Measurements from ENCODE around the gene PRL. TPM values are rescaled to one million over a fixed set of nuclear protein-coding genes. Genes with fewer than 3 reads are reported as not detected.

The PRL gene
- total and polyA plus RNA-seq, 11 donors: not detected

DNA sequence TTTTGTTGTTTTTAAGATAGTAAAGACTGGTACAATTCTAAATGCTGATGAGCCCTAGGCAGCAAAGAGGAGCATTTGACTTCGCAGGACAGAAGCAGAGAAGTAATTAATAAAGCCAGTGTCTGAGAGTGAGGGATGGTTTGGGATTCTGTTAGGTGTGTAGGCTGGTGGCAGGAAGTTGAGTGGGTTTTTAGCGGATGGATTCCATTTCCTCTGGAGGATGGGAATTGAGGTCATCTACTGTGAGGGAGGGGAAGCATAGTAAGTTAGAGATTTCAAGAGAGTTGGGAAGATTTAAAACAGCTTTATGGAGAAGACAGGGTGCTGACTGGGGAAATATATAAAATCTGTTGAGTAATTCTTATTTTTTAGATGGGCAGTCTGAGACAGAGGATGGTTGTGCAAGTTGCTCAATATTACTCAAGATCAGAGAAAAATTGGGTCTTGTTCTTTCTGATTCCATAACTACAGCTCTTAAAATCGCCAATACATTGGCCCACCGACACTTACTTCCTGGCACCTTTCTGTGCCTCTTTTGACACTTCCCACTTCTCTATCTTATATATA, 48.8 kb downstream of the PRL start:
- H3K9me3 ChIP-seq: peaks cover 0 to 2% (median 0%) of the 10 kb centered on the region in 12 donors
- WGBS, 4 donors: 70 to 78% (median 76%) methylated on average over 4 of the region's 4 CpGs
- H3K27me3 ChIP-seq: no peaks in the 10 kb centered on the region
- H3K4me3 ChIP-seq: no peak overlapping the region
- peak in 1 of 4 donors; percentile 45 for ATAC-seq
- H3K36me3 ChIP-seq: no peaks in the 10 kb centered on the region
- no peak for DNase-seq
- intact Hi-C loops (cut with DNase I): no loop called here
- peak overlapping the region in 2 of 12 donors; percentile 27 to 46 for H3K27ac ChIP-seq
- peaks cover 0 to 17% (median 0%) of the 10 kb centered on the region in 12 donors for H3K4me1 ChIP-seq
- no peak for TF ChIP-seq CTCF (IDR thresholded peaks at IDR 0.05)
- TF ChIP-seq POLR2A (IDR thresholded peaks at IDR 0.05): no peak

GRCh38 chr6:22240025-22240424, 56.8 kb downstream of the PRL start:
- H3K27ac ChIP-seq: no peak overlapping the region
- H3K4me1 ChIP-seq: no peaks in the 10 kb centered on the region
- DNase-seq (no peak), ATAC-seq (no peak)
- H3K4me3 ChIP-seq: no peak overlapping the region
- no peak for TF ChIP-seq POLR2A (IDR thresholded peaks at IDR 0.05)
- TF ChIP-seq CTCF (IDR thresholded peaks at IDR 0.05): no peak
- H3K9me3 ChIP-seq: peaks cover 0 to 6% (median 0%) of the 10 kb centered on the region in 12 donors
- intact Hi-C loops (cut with DNase I): no loop called here
- no peaks in the 10 kb centered on the region for H3K27me3 ChIP-seq
- 0 to 2% (median 0%) methylated on average over 1 of the region's 1 CpG for WGBS, 4 donors
- no peaks in the 10 kb centered on the region for H3K36me3 ChIP-seq

DNA sequence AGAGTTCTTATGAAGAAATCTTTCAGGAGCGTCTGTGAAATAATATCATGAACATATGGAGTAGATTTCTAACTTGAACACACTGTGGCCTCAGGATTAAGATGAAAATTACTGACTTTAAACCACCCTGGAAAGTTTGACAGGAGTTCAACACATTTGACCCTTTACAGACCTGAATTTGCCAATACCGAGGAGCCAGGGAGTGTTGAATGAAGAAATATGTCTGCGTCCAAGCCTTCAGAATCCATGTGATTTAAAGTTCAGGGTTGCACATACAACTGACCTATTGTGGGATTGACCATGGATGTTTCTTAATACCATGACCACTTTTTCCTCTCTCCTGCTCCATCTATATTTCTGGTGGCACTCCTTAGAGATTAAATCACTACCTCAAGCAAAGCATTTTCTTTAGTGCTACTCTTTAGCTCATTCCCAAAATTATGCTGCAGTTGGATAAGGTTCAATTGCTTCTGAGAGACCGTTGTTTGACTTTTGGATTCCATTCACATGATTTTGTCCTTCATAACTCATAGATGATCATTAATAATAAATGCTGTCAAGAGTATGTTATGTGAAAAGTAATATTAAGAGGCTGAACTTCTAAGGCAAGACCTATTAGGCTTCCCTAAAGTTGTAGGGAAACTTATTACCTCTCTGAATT, 57.4 kb downstream of the PRL start:
- intact Hi-C loops (cut with DNase I): no loop called here
- Histone ChIP-seq H3K9me3 (peaks cover 0 to 6% (median 0%) of the 10 kb centered on the region in 12 donors), H3K27ac (no peak overlapping the region), H3K27me3 (no peaks in the 10 kb centered on the region), H3K36me3 (no peaks in the 10 kb centered on the region), H3K4me1 (no peaks in the 10 kb centered on the region), H3K4me3 (no peak overlapping the region)
- no peak for DNase-seq
- TF ChIP-seq POLR2A (IDR thresholded peaks at IDR 0.05) (no peak), CTCF (IDR thresholded peaks at IDR 0.05) (no peak)
- 61 to 68% (median 64%) methylated on average over 4 of the region's 4 CpGs for WGBS, 4 donors
- ATAC-seq: no peak

DNA sequence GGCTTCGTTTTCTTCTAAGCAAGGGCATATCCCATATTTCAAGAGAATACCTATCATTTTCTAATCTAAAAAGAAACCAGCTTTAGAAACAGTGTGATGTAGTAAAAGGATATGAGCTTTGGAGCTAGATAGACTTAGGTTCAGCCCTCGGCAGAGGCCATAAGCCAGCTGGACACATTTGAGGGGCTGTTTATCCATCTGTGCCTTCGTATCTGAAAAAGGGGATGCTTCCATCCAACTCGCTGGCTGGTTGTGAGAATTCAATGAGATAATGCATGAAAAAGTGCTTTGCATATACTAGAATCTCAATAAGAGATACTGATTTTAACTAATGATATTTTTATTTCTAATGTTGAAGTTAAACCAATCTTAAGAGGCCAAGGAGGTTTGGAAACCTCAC, 58.0 kb downstream of the PRL start:
- no peaks in the 10 kb centered on the region for H3K36me3 ChIP-seq
- H3K27me3 ChIP-seq: no peaks in the 10 kb centered on the region
- DNase-seq (no peak), ATAC-seq (no peak)
- intact Hi-C loops (cut with DNase I): no loop called here
- peaks cover 0 to 6% (median 0%) of the 10 kb centered on the region in 12 donors for H3K9me3 ChIP-seq
- H3K4me1 ChIP-seq: no peaks in the 10 kb centered on the region
- TF ChIP-seq POLR2A (IDR thresholded peaks at IDR 0.05): no peak
- TF ChIP-seq CTCF (IDR thresholded peaks at IDR 0.05): no peak
- no peak overlapping the region for H3K4me3 ChIP-seq
- WGBS, 4 donors: 79 to 87% (median 83%) methylated on average over 4 of the region's 4 CpGs
- H3K27ac ChIP-seq: no peak overlapping the region

Data from heart left ventricle (tissue), 16 donors.